CD4-positive, alpha-beta T cell treated with Interleukin-10 for 1 hour (primary cell): Measurements from ENCODE around the gene CACNA2D2.
A peak's percentile ranks its signal among the peaks of the same experiment; 100 is the strongest.

ENCODE experiments used
- DNase-seq: peaks from one replicate; pipeline ENCODE4 v3.0.0-alpha.2; 2020

The CACNA2D2 gene

GRCh38 chr3:50503504-50504342, at the start of gene CACNA2D2:
Gene CACNA2D2, minus strand, starts transcription at chr3:50503634. Its CDS starts 211 bp downstream, at chr3:50503423.
- peak; percentile 82 for DNase-seq

GRCh38 chr3:50552598-50552997, 49.2 kb upstream of the CACNA2D2 start:
- DNase-seq: no peak

- no peak for DNase-seq
Measured at GRCh38 chr3:50551681-50552435, 48.4 kb upstream of the CACNA2D2 start.

- DNase-seq: no peak
Measured at GRCh38 chr3:50551054-50551659, 47.7 kb upstream of the CACNA2D2 start.

GRCh38 chr3:50550079-50550736, 46.8 kb upstream of the CACNA2D2 start:
- DNase-seq: peak; percentile 70

GRCh38 chr3:50549226-50549625, 45.8 kb upstream of the CACNA2D2 start:
- DNase-seq: no peak

GRCh38 chr3:50545781-50546180, 42.3 kb upstream of the CACNA2D2 start:
- no peak for DNase-seq

GRCh38 chr3:50542177-50543034, 39.0 kb upstream of the CACNA2D2 start:
- DNase-seq: peak; percentile 65

- DNase-seq: no peak
Measured at GRCh38 chr3:50539356-50540286, 36.2 kb upstream of the CACNA2D2 start.

- no peak for DNase-seq
Measured at GRCh38 chr3:50537421-50538129, 34.1 kb upstream of the CACNA2D2 start.

- no peak for DNase-seq
Measured at GRCh38 chr3:50536471-50537180, 33.2 kb upstream of the CACNA2D2 start.

GRCh38 chr3:50534681-50535330, 31.4 kb upstream of the CACNA2D2 start:
- DNase-seq: no peak

- DNase-seq: no peak
Measured at GRCh38 chr3:50533807-50534461, 30.5 kb upstream of the CACNA2D2 start.

- DNase-seq: no peak
Measured at GRCh38 chr3:50533316-50533715, 29.9 kb upstream of the CACNA2D2 start.

GRCh38 chr3:50532062-50532705, 28.8 kb upstream of the CACNA2D2 start:
- no peak for DNase-seq

- no peak for DNase-seq
Measured at GRCh38 chr3:50531201-50531600, 27.8 kb upstream of the CACNA2D2 start.

- no peak for DNase-seq
Measured at GRCh38 chr3:50530001-50530970, 26.9 kb upstream of the CACNA2D2 start.
